PFSK-1 (cell line): ENCODE data around the gene GUK1.

Source experiments
- POLR2AphosphoS5 ChIP-seq: IDR thresholded peaks from 2 replicates; pipeline ENCODE4 v1.6.1; 2012; ENCODE audit warnings: low read depth, mild to moderate bottlenecking, control low read depth, low read length, moderate library complexity
- TAF1 ChIP-seq: IDR thresholded peaks from 2 replicates; pipeline ENCODE4 v1.6.1; 2012; ENCODE audit warnings: low read length, control low read depth, borderline replicate concordance; ENCODE audit not compliant: insufficient read depth

DNA sequence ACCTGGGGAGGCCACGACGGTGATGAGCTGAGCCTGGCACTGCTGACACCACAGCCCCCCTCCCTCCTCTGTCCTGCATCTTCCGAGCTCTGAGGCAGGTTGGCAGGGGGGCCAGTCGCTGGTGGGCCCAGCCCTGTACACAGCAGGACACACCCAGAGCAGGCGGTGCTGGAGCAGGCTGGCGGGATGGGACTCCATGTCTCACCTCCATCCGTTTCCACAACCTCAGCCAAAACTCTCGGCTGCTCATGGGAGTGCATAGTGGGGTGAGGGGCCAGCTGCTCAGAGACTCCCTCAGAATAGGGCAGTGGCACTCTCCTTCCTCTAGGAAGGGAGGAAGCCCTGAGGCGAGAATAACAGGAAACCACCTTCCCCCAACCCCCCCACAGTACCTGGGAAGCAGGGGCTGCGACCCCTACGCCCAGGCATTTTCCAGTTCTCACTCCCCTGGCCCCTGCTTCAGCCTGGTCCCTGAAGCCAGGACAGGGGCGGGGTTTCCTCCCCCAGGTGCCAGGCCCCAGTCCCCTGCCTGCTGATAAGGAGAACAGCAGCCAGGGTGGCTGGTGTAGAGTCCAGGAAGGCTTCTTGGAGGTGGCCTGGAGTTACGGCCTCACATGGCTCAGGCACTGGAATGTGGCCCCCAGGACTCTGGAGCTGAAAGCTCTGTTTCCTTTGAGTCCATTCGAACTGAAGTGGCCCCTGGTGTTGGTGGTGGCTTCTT is 22.4 kb downstream of the GUK1 start:
- no peak for TF ChIP-seq TAF1
- TF ChIP-seq POLR2AphosphoS5 = no peak
